HG02588 (cell line): ENCODE results near the gene VPS8.

Experiments
- ATAC-seq: cut with Tn5 transposase; IDR thresholded peaks from one replicate; pipeline ENCODE4 v1.9.1; 2021; ENCODE audit warnings: mild to moderate bottlenecking, moderate library complexity; ENCODE audit not compliant: unreplicated experiment

The VPS8 gene

DNA sequence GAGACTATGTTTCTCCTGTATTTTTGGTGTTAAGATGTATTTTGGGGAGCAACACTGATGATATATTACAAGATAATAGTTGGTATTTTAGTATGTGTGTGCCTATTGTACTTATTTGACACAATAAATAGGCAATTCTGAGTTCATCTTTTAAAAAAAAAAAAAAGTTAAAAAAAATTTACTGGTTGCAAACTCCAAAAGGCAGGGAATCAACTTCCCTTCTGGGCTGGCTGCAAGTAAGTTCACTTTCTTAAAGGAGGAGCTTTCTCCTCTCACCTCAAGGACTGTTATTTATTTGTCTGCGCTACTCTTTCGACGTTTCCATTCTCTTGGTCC lies 335 bp upstream of the VPS8 start:
- ATAC-seq, result no peak

- peak; percentile 19 for ATAC-seq
Observed at GRCh38 chr3:184812662-184813042, 686 bp downstream of the VPS8 start.

- no peak for ATAC-seq
Observed at GRCh38 chr3:184813357-184813756, 1.4 kb downstream of the VPS8 start.

DNA sequence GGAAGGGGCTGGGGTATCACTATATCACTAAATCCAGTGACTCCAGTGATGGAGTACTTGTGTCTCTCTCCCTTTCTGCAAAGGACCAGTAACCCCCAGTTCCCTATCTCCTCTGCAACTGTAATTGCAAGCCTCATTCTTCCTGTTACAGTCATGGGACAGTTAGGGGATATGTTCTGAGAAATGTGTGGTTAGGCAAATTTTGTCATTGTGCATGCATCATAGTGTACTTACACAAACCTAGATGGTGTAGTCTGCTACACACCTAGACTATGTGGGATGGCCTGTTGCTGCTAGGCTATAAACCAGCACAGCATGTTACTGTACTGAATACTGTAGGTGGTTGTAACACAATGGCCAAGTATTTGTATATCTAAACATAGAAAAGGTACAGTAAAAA lies 2.2 kb downstream of the VPS8 start:
- no peak for ATAC-seq

DNA sequence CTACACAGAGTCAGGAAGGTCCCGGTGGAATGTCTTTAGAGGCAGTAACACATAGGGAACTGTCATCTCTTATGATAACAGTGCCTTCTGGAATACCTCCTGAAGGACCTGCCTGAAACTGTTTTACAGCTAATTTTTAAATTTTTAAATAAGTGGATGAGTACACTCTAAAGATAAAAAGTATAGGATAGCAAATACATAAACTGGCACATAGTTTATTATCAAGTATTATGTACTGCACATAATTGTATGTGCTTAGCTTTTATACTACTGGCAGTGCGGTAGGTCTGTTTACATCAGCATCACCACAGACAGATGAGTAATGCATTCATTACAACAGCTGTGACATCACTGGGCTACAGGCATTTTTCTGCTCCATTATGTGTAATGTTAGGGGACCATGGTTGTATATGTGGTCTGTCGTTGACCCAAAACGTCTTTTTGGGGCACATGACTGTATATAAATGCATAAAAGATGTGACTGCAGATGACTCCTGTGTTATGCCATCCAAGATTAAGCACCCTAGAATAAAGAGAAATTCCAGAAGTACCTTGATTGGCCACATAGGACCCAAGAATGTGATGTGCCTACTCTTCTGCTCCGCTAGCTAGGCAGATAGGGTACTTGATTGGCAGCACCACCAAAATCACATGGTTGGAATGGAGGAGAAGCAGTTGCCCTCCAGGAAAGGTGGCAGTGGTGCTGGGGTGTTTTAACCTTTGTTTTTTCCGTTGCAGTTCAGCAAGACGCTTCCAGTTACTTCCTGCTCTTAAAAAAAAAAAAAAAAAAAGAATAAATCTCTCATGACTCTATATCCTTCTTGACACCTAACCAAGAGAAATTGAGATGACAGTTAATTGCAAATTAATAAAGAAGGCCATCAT lies 3.3 kb downstream of the VPS8 start:
- ATAC-seq, result no peak

GRCh38 chr3:184816614-184817013 lies 4.6 kb downstream of the VPS8 start:
- ATAC-seq, result no peak

DNA sequence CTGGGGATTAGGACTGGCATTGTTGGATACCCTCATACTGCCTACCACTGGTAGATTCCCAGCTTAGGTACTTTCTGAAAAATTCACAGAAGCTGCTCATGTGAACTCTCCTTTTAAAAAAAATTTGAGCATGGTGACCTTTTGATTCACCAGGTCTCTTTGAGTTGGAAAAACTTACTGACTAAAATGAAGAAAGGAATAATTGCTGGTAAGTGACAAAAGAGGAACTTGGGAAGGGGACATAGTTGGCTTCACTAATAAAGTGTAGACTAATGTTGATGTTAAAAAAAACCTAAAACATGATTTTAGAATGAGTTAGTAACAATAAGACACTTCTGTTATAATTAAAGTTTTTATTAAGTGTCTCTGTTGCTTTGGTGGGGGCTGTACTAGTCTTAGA lies 8.6 kb downstream of the VPS8 start:
- ATAC-seq, result no peak

- ATAC-seq, result no peak
Observed at GRCh38 chr3:184821034-184821433, 9.1 kb downstream of the VPS8 start.

DNA sequence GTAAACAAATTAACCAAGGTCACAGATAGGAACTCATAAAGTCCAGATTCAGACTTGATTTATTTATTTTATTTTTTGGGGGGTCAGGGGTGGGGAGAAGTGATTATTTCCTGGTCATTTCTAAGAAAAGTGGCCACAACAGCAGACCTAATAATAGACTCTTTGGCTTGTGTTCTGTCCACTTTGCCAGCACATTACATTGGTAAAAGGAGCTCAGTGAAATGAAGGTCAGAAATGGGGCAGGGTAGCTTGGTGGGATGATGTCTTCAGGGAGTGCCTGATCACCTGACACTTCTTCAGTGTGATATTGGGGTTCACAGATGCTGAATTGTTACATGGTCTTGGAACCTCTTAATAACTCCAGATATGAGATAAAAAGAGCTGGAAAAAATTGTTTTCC lies 10.1 kb downstream of the VPS8 start:
- ATAC-seq, result no peak

DNA sequence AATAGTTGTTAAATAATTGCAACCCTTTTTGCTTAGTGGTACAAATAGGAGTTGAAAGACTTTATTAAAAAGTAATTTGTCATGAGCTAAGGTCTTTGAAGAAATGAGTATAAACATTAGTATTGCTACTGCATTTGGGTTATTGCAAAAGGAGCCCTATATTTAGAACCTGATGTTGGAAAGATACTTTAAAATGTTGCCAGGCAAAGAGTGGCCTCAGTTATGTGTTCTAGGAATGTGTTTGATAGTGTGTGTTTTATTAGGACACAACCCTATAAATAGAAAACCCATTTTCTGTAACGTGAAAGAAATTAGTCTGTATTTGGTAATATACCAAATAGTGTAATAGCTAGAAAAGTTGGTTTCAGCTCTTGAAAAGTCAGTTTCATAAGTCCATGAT lies 10.7 kb downstream of the VPS8 start:
- ATAC-seq, result no peak

DNA sequence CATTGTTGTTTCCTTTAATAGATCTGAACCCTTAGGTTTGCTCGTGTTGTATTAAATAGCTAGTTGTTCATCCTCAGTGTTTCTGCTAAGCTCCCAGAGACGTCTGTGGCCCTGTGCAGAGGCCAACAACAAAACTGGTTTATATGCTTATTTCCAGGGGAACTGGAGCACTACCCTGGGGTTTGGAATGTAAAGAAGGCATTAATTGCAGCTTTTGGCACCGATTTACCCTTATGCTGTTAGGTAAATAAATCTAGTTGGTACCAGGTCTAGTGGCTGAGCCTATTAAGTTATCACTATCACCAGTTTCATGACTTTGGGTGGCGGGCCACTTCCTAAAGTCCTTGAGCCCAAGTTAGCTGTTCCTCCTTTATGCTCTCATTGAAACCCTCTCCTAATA lies 12.0 kb downstream of the VPS8 start:
- ATAC-seq, result no peak

- no peak for ATAC-seq
Observed at GRCh38 chr3:184825121-184825820, 13.3 kb downstream of the VPS8 start.

DNA sequence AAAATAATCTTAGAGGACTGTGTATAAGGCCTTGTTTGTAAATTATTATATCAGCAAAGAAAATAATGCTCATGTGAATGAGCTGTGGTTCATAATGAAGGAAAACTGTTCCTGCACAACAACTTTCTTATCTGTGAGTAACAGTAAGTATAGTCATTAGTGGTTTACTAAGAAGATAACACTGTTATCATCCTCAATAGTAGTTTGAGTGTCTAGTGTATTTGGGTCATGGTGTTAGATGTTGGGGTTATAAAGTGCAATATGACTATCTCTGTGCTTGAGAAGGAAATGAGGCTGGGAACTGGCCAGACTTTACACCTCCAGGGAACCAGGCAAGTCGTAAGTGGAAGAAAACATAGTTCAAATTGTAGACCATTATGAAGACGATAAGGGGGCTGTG lies 15.6 kb downstream of the VPS8 start:
- ATAC-seq, result no peak

- no peak for ATAC-seq
Observed at GRCh38 chr3:184832044-184832443, 20.1 kb downstream of the VPS8 start.

GRCh38 chr3:184832903-184833302 lies 20.9 kb downstream of the VPS8 start:
- no peak for ATAC-seq

DNA sequence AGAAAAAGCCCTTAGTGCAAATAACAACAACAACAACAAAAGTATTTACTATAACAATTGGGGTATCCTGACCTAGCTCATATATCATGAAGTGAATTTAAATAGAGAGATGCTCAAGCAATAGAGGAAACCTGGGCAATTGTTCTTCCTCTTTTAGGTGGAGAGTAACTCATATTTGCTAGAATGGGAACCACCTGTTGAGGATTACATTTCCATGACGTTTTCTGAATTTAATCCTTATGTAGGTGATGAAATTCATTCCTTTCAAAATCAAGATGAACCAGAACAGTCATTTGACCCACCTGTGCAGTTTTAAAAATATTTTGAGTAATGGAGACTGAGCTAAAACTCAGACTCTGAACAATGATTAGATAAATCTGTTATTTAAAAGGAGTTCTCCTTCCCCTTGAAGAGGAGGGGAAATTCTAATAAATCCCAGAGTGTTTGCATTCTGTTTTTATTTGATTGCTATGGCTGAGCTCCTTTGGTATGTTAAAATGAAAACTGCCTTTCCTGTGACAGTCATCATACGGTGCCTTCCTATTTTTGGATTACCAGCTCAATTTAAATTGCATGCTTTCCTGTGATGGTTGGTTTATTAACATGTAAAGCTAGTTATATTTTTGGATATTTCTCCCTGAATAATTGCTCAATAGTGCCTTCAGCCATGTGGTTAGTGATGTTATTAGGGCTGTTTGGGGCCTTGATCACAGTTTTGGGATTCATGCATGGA lies 24.3 kb downstream of the VPS8 start:
- ATAC-seq, result no peak

DNA sequence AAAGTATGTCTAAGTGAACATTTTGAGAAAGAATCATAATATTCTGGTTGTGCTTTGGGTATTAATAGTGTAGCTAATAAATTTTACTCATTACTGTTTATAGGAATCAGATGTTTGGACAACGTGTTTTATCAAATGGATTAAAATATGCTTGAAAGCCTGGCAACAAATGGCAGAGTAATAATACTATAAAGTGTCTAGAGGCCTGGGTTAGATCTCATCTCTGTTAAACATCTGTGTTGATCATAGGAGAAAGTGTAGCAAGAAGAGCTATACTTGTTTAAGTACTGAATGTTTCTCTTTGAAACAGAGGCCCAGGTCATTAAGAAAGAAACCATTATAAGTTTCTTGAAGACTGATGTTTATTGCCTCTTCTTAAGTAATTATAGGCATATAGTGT lies 30.5 kb downstream of the VPS8 start:
- ATAC-seq, result no peak

DNA sequence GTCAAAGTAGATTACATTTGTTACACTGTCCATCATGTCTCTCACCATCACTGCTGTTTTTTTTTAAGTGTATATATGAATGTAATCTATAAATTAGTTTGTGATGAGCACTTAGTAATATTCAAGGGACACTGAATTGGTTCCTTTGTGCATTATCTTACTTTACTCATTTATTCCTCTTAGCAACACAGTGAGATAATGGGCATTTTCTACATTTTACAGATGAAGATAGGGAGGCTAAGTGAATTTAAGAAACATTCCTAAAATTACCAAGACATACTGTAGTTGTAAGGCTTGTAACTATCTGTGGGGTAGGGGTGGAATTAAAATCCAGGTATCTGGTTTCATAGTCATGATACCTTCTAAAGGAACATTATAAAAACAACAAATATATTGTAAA lies 33.9 kb downstream of the VPS8 start:
- ATAC-seq, result no peak

GRCh38 chr3:184846496-184846895 lies 34.5 kb downstream of the VPS8 start:
- no peak for ATAC-seq

DNA sequence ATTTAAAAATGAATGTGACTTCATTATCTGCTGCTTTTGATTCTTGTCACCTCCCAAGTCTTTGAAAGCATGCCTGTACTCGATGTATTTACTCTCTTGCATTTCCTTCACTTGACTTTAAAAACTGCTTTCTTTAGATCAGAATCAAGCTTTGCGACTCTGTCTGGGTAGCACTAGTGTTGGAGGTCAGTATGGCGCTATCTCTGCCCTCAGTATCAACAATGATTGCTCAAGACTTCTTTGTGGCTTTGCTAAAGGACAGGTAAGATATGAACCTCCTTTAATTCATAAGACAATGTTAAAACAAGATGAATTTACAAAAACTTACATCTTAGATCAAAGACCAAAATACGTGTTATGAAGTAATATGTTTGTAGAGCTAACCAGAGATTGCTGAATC lies 37.0 kb downstream of the VPS8 start:
- ATAC-seq, result no peak

DNA sequence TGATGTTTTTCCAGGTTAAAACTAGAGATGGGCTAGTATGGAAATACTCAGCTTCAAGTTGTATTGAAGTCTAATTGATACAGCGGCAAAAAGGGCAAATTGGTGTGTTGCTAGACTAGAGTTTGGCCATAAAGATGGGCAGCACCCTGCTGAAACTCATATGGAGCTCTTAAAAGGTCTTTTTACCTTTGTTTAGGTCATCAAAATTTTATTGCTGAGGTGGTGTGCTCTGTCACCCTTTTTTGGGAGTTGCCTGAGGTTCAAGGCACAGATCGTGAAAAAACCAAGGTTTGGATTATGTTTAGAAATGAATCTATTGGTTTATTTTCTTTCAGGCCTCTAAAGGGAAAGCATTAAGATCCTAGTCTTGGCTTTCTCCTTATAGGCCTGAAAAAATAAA lies 38.2 kb downstream of the VPS8 start:
- no peak for ATAC-seq

DNA sequence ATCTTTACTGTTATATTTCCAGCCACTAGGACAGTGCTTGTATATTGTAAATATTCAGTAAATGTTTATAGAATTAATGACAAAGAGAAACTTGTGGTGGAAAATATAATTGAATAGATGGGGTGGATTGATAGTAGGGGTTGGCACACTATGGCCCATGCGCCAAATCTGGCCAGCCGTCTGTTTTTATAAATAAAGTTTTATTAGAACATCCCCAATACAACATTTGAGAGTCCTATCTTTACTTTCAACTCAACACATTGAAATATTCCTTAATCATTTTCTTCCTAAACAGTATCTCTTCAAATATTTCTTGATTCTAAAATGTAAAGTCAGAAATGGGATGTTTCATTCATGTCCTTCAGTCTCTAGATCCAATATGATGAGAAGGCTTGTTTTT lies 45.1 kb downstream of the VPS8 start:
- no peak for ATAC-seq
